Thoracic aorta (tissue), 2 donors: ENCODE results near the gene CFC1. TPM values are rescaled to one million over a fixed set of nuclear protein-coding genes. Genes with fewer than 3 reads are reported as not detected.
"Not testable (repeated sequence)": the region's sequence is repeated elsewhere in the genome, so short reads cannot be mapped to it uniquely, and the experiment has no call there.

Source experiments
- ATAC-seq: fragments of 150-250 bp; one replicate; pipeline ENCODE4 v1.8.0; 2017; ENCODE audit warnings: low read depth; ENCODE audit not compliant: insufficient number of reproducible peaks, low FRiP score
- DNase-seq: peaks from one replicate; pipeline ENCODE4 v3.0.0-alpha.2; 2020; ENCODE audit warnings: low spot score
- H3K27ac ChIP-seq, 2 donors: fragments of 200-600 bp; sonication (generic); 1 replicate in 1 of 2; 2 replicates in 1 of 2; pipeline ENCODE4 v1.5.1; 2016; ENCODE audit warnings: mild to moderate bottlenecking in 2 of 2, moderate library complexity in 2 of 2
- H3K27me3 ChIP-seq: fragments of 200-600 bp; sonication (generic); replicated peaks from 2 replicates; pipeline ENCODE4 v1.6.0; 2016; ENCODE audit warnings: mild to moderate bottlenecking; ENCODE audit not compliant: insufficient read depth
- H3K36me3 ChIP-seq: fragments of 200-600 bp; sonication (generic); one replicate; pipeline ENCODE4 v1.5.1; 2016
- H3K4me1 ChIP-seq, 2 donors: fragments of 200-600 bp; sonication (generic); 1 replicate in 1 of 2; 2 replicates in 1 of 2; pipeline versions ENCODE4 v1.5.1 to v1.6.0; 2016; ENCODE audit warnings: low read depth in 2 of 2, mild to moderate bottlenecking in 1 of 2; ENCODE audit not compliant: control insufficient read depth in 1 of 2
- H3K4me3 ChIP-seq: fragments of 200-600 bp; sonication (generic); 2 replicates; pipeline ENCODE4 v1.5.1; 2016; ENCODE audit warnings: mild to moderate bottlenecking
- H3K9me3 ChIP-seq: fragments of 200-600 bp; sonication (generic); 2 replicates; pipeline ENCODE4 v1.5.1; 2016
- total RNA-seq, 2 donors: library from RNA; depleted of rRNA; stranded (reverse); fragments of >200 nt; gene quantifications; one replicate each; pipeline versions ENCODE4 v1.1.0 to v1.2.3, GENCODE V29; 2016

Gene CFC1
- not detected for total RNA-seq

DNA sequence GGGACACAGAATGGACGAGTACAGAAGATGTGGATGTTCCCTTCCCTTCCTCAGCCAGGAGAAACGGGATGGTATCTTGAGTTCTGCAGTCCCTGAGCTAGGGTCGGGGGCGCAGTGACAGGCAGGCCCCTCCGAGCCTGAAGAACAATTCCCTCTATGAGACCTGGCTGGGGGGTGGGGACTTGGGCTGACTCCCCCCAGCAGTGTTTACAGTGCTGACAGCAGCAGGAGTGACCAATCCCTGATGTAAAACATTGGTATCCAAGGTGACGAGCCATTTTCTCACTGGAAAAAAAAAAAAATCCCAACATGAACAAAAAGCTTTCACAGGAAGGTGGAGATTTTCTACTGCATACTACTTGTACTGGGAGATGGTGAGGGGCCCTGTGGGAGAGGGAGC lies at the start of gene CFC1:
TSS of gene CFC1 (minus strand) at position 183 of the 400 bp plus-strand sequence. CDS start 288 bp downstream, outside the sequence.
- not testable (repeated sequence) for H3K27me3 ChIP-seq, H3K4me3 ChIP-seq, H3K9me3 ChIP-seq, ATAC-seq, DNase-seq, H3K4me1 ChIP-seq, H3K36me3 ChIP-seq, H3K27ac ChIP-seq

DNA sequence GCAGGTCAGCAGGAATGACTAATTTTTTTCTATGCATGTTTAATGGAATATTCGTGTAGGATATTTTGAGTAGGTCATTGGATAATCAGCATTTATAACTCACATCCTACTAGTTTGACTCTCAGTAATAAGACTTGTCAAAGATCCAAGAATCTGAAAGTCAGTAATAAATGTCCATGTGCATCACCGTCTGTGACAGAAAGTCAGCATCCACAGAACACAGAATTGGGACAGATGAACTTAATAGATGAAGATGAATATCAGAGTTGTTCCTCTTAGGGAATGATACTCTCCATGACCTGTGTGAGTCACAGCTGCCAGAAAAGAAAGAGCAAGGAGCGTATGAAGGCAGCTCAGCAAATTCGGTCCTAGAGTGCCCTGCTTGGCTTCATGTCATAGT lies 42.3 kb upstream of the CFC1 start:
- H3K27me3 ChIP-seq, H3K4me1 ChIP-seq, H3K27ac ChIP-seq, H3K36me3 ChIP-seq, ATAC-seq, H3K4me3 ChIP-seq, H3K9me3 ChIP-seq, DNase-seq: not testable (repeated sequence)

DNA sequence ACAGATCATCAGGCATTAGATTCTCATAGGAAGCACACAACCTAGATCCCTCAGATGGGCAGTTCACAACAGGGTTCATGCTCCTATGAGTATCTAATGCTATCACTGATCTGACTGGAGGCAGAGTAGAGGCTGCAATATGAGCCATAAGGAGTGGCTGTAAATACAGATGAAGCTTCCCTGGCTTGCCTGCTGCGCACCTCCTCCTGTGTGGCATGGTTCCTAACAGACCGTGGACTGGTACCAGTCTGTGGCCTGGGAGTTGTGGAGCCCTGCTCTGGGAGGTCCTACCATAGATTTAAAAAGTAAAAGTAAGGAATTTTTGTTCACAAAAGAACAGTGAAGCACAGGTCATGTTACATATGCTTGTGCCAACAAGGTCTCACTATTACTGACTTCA lies 39.6 kb upstream of the CFC1 start:
- H3K4me3 ChIP-seq, DNase-seq, H3K9me3 ChIP-seq, H3K4me1 ChIP-seq, H3K27ac ChIP-seq, H3K27me3 ChIP-seq, ATAC-seq, H3K36me3 ChIP-seq: not testable (repeated sequence)

DNA sequence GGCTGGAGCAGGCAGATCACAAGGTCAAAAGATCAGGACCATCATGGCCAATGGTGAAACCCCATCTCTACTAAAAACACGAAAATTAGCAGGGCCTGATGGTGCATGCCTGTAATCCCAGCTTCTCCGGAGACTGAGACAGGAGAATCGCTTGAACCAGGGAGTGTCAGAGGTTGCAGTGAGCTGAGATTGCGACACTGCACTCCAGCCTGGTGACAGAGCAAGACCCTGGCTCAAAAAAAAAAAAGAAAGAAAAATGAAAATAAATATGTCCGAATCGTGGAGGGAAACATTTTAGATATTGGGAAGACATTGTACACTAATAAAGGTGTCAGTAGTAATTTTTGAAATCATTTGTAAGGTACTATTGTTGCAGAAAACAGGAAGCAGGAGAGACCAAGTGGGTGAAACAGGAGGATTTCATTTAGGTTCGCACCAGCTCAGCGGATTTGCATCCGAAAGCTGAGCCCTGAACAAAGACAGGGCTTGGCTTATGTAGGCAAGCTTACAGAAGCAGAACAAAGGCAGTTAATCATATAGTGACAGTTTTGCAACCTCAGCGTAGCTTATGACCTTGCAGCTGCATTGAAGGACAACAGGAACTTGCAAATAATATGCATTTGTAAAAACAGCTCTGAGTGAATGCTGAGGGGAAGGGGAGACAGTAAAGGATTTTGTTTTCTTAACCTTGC lies 29.6 kb upstream of the CFC1 start:
- not testable (repeated sequence) for H3K4me1 ChIP-seq, H3K9me3 ChIP-seq, H3K27me3 ChIP-seq, H3K27ac ChIP-seq, DNase-seq, ATAC-seq, H3K4me3 ChIP-seq, H3K36me3 ChIP-seq

DNA sequence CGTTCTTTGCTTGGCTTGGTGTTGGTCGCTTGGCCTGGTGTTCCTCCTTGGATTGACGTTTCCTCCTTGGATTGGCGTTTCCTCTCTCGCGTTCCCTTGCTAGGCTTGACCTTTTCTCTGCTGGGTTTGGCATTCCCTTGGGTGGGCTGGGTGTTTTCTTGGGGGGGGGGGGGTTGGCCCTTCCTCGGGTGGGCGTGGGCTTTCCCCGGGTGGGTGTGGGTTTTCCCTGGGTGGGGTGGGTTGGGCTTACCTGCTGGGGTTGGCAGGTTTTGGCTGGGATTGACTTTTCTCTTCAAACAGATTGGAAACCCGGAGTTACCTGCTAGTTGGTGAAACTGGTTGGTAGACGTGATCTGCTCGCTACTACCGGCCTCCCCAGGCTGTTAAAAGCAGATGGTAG lies 11.8 kb upstream of the CFC1 start, which contains the start of gene POTEJ:
TSS of gene POTEJ (plus strand) at position 301 of the 400 bp plus-strand sequence. CDS start at position 394, 93 bp downstream.
- H3K9me3 ChIP-seq, H3K27me3 ChIP-seq, H3K27ac ChIP-seq, H3K4me3 ChIP-seq, ATAC-seq, H3K36me3 ChIP-seq, DNase-seq, H3K4me1 ChIP-seq: not testable (repeated sequence)

DNA sequence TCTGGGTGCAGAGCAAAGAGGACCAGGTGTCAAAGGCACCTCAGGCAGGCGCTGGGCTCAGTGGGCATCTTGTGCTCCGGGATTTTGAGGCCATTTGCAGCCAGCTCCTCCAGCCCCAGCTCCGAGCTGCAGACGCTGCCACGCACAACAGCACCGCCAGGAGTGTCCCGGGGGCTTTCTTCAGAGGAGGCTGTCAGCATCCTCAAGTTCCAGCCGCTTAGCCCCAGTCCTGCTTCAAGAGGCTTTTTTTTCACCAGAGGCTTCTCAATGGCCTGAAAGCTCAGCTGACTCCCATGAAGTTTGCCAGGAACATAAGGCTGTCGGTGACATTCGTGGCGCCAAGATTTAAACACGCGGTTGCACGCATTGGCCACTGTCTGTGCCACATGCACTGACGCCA lies 11.1 kb upstream of the CFC1 start:
- not testable (repeated sequence) for H3K4me1 ChIP-seq, H3K27me3 ChIP-seq, H3K36me3 ChIP-seq, H3K4me3 ChIP-seq, H3K27ac ChIP-seq, H3K9me3 ChIP-seq, DNase-seq, ATAC-seq

DNA sequence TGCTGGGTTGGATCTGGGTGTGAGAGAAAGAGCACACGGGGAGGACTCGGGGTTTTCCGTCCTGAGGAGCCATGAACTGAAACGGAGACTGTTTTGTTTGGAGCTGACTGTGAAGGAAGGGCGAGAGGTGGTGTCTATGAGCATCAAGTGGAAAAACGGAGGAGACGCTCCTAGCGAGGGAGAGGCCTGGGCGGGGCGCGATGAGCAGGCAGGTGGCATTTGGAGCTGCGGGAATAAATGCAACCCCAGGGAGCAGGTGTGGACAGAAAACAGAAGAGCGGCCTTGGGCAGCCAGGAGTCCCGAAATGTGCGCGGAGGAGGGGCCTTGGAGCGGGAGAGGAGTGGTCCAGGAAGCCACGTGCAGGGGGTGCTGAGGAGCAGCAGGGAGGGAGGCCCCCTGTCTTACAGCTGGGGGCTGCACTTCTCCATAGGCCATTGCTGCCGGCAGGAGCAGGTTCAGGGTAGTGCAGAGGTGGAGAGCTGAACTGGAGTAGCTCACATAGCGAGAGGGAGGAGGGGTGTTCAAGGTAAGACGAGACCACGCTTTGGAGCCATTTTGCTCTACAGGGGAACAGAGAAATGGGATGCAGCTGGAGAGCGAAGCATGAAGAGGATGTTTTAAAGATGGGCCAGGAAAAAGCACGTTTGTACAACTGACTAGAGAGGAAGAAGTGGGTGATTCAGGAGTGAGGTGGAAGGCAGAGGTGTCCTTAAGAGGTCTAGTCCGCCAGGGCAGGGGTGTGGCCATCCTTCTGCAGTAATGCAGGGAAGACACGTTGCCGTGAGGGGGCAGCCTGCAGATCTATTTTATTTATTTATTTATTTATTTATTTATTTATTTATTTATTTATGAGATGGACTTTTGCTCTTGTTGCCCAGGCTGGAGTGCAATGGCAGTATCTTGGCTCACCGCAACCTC lies 9.9 kb upstream of the CFC1 start:
- not testable (repeated sequence) for ATAC-seq, DNase-seq, H3K4me3 ChIP-seq, H3K36me3 ChIP-seq, H3K27me3 ChIP-seq, H3K9me3 ChIP-seq, H3K4me1 ChIP-seq, H3K27ac ChIP-seq

DNA sequence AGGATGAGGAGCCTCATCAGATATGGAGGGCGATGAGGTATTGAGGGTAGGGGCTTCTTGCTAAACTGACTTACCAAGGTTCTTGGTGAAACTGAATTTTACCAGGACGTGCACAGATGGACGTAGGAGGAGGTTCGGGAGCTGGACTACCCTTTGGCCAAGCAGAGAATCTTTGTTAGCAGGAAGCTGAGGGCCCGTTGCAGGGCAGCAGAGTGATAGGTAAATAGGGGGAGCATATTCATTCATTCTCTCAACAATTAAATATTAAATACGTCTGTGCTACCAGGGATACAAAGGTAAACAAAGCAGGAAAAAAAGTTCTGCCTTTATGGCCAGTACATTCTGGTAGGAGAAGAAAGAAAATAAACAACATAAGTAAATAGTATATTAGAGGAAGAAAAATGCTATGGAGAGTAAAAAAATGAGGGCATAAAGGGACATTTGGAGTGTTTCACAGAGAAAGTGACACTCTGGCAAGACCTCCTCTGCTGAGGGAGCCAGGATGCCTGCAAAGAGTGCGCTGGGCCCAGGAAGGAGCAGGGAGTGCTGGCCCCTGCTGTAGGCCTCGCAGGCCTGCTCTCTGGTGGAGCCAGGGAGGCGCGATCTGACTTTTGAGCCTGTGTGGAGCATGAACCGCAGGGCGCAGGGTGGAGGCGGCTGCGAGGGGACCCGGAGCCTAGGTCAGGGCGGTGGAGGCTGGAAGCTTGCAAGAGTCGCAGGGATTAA lies 9.1 kb upstream of the CFC1 start:
- H3K9me3 ChIP-seq, ATAC-seq, DNase-seq, H3K36me3 ChIP-seq, H3K27me3 ChIP-seq, H3K4me3 ChIP-seq, H3K27ac ChIP-seq, H3K4me1 ChIP-seq: not testable (repeated sequence)

DNA sequence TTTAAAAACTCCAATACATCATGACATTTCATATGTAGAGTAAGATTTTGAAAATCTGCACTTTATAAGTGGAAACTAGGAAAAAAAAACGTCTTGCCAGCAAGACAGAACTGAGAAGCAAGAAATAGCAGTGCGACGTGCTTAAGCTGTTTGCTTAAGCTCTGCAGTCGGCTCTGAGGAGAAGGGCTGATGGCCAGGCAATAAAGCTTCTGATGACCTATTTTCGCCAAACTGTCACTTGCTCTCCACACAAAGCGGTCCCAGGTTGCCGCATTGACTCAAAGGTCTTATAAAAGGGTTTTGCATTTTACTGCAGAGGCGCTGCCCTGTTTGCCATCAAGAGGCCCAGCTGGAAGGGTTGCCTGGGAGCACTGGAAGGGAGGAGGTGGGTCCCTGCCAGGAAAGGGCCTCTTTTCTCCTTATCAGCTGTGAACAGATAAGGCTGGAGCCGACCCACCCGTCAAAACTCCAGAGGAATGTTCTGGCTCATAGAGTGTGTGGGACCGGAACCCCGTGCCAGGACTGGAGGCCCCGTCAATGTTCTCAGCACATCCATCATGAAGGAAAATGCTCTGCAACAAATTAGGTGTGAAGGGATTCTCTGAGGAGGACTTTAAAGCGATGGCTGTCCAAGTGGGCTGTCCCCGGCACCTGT lies 2.4 kb upstream of the CFC1 start:
- not testable (repeated sequence) for H3K4me3 ChIP-seq, H3K4me1 ChIP-seq, H3K27me3 ChIP-seq, H3K9me3 ChIP-seq, H3K27ac ChIP-seq, H3K36me3 ChIP-seq, ATAC-seq, DNase-seq

DNA sequence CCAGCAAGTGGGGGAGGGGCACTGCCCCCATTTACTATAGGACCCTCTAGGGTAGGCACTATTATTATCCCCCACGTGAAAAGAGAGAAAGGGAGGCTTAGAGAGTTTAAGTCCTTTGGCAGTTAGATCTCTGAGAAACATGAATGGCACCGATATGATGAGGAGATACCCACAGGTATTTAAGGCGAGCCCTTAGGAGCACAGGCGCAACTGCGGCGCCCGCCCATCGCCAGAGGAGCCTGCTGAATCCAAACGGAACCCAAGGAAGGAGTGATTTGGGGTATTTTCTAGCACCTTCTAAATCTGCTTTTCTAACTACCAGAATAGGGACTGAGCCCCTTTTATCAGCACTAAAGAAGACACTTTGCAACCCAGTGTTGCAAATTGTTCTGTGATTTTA lies 551 bp upstream of the CFC1 start:
- not testable (repeated sequence) for ATAC-seq, H3K9me3 ChIP-seq, DNase-seq, H3K4me1 ChIP-seq, H3K27ac ChIP-seq, H3K36me3 ChIP-seq, H3K4me3 ChIP-seq, H3K27me3 ChIP-seq

DNA sequence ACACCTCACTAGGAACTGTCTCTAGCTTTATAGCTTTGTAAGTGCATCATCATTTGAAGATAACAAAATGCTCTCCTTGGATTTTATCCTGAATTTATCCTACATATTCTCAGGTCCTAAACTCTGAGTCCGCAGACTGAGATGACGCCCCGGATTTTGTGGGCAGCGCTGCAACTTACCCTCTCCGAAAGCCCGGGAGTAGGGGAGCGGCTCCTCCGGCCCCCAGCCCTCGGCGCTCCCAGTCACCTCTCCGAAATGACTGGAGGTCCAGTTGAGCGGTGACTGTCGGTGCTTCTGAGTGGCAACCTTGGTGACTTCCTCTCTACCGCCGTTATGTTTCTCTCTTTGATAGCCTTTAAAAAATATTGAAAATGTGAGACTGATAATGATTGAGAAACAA lies 912 bp downstream of the CFC1 start:
- H3K36me3 ChIP-seq, H3K4me3 ChIP-seq, H3K9me3 ChIP-seq, ATAC-seq, H3K4me1 ChIP-seq, H3K27ac ChIP-seq, H3K27me3 ChIP-seq, DNase-seq: not testable (repeated sequence)
